ENCODE data around the gene ALOX12B. TPM values are rescaled to one million over a fixed set of nuclear protein-coding genes. Genes with fewer than 3 reads are reported as not detected.
A peak's percentile ranks its signal among the peaks of the same experiment; 100 is the strongest.

ALOX12B gene
- total RNA-seq, 1 experiment from 2014 or later: not detected

GRCh38 chr17:8122422-8122923 is 35.0 kb upstream of the ALOX12B start:
- no peak for DNase-seq (ENCODE audit: low read depth in 1 of 2, low spot score in 2 of 2)

GRCh38 chr17:8121681-8122421 is 34.3 kb upstream of the ALOX12B start:
- Histone ChIP-seq H3K36me3 (no peaks in the 10 kb centered on the region), H3K27me3 (replicated peaks) (peaks cover 22% of the 10 kb centered on the region), H3K9me3 (replicated peaks) (no peaks in the 10 kb centered on the region), H3K27ac (no peak overlapping the region), H3K4me3 (peak overlapping the region; percentile 45), H3K4me1 (replicated peaks) (peaks cover 54% of the 10 kb centered on the region)
- peak; percentile 72 to 74 for DNase-seq (ENCODE audit: low read depth in 1 of 2, low spot score in 2 of 2)

More at GRCh38 chr17:8122422-8122923, 35.0 kb upstream of the ALOX12B start:
- Histone ChIP-seq H3K4me3 (peak overlapping the region; percentile 45), H3K27ac (no peak overlapping the region), H3K4me1 (replicated peaks) (peaks cover 57% of the 10 kb centered on the region), H3K36me3 (no peaks in the 10 kb centered on the region), H3K9me3 (replicated peaks) (no peaks in the 10 kb centered on the region), H3K27me3 (replicated peaks) (peaks cover 22% of the 10 kb centered on the region)

DNA sequence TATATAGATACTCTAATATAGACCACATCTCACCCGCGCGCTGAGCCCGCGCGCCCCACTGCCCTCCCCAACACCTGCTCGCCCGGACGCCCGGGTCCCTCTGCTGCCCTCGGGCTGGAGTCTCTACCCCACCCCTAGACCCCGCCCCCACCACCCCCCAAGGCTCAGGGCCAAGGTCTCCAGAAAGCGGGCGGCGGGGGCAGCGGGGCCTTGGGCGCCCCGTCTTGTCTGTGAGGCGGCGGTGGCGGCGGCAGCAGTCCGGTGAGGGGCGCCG is 33.8 kb upstream of the ALOX12B start:
- Histone ChIP-seq H3K4me3 (peak overlapping the region; percentile 45), H3K27me3 (replicated peaks) (peaks cover 22% of the 10 kb centered on the region), H3K27ac (no peak overlapping the region), H3K4me1 (replicated peaks) (peaks cover 52% of the 10 kb centered on the region), H3K36me3 (no peaks in the 10 kb centered on the region), H3K9me3 (replicated peaks) (no peaks in the 10 kb centered on the region)
- no peak for DNase-seq (ENCODE audit: low read depth in 1 of 2, low spot score in 2 of 2)

DNA sequence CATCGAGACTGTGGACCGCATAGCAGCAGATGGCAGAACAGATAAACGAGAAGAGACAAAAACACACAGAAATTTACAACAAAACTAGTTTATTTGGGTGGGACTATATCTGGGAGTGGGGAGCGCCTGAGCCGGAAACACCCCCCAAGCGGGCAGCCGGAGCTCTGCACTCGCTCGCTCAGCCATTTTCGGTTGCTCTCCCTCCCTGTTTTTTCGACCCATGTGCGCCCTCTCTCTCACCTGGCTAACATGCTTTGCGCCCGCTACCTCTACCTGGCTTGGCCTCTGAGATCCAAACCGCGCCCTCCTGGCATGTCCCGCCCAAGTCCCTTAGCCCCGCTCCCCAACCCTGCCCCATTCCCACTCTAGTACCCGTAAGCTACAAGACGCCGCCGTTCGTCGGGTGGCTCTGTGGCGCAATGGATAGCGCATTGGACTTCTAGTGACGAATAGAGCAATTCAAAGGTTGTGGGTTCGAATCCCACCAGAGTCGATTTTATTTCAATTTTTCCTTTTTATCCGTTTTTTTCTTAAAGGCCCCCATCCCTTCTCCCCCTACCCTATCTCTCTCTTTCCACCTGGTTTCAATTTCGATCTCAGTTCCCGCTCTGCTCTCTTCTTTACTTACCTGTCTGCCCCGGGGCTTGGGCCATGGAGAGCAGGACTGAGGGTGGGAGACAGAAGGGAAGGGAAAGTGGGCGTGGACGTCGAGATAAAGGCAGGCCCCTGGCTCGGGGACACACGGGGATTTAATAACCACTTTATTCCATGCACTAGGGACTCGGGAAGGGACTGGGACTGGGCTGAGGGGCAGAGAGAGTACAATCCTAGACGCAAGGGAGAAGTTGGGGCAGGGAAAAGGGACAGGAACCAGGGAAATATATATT is 33.2 kb upstream of the ALOX12B start:
- no peak overlapping the region for H3K27ac ChIP-seq
- H3K36me3 ChIP-seq: no peaks in the 10 kb centered on the region
- no peaks in the 10 kb centered on the region for H3K9me3 ChIP-seq (replicated peaks)
- DNase-seq (ENCODE audit: low read depth in 1 of 2, low spot score in 2 of 2): peak; percentile 79 to 91
- peak overlapping the region; percentile 45 for H3K4me3 ChIP-seq
- H3K27me3 ChIP-seq (replicated peaks): peaks cover 23% of the 10 kb centered on the region
- peaks cover 52% of the 10 kb centered on the region for H3K4me1 ChIP-seq (replicated peaks)

DNA sequence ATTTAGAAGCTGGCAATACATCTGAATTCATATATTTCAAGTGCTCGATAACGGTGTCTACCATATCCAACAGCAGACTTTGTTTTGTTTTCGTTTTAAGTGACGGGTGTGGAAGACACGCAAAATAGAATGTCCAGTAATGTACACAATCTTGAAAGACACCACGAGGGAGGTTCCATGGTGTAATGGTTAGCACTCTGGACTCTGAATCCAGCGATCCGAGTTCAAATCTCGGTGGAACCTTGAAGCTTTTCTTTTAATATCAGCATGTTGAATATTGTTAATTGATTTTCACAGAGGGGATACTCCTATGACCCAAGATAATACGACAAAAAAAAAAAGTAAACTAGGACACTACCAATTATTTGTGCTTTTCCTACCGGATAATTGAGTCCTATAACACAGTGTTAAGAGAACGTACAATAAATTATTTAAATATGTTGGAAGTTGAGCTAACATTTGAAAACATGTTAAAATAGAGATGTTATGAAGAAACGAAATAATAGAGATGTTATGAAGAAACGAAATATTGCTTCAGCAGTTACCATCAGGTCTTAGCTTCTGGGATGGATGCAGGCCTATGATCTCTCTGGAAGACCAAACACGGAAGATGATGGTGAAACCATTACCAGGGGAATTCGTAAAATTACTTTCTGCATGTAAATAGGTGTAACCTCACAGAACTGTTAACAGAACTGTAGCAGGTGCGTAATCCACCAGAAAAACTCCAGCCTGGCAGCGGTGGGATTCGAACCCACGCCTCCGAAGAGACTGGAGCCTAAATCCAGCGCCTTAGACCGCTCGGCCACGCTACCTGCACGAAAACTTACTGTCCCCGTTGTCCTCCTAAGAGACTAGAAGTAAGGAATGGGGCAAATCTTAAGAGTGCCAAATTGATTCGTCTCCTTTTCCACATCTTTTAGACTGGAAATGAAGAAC is 32.3 kb upstream of the ALOX12B start:
- H3K9me3 ChIP-seq (replicated peaks): no peaks in the 10 kb centered on the region
- peaks cover 22% of the 10 kb centered on the region for H3K27me3 ChIP-seq (replicated peaks)
- DNase-seq (ENCODE audit: low read depth in 1 of 2, low spot score in 2 of 2): peak; percentile 87 to 96
- H3K4me1 ChIP-seq (replicated peaks): peaks cover 45% of the 10 kb centered on the region
- no peak overlapping the region for H3K27ac ChIP-seq
- H3K36me3 ChIP-seq: no peaks in the 10 kb centered on the region
- H3K4me3 ChIP-seq: peak overlapping the region; percentile 45

DNA sequence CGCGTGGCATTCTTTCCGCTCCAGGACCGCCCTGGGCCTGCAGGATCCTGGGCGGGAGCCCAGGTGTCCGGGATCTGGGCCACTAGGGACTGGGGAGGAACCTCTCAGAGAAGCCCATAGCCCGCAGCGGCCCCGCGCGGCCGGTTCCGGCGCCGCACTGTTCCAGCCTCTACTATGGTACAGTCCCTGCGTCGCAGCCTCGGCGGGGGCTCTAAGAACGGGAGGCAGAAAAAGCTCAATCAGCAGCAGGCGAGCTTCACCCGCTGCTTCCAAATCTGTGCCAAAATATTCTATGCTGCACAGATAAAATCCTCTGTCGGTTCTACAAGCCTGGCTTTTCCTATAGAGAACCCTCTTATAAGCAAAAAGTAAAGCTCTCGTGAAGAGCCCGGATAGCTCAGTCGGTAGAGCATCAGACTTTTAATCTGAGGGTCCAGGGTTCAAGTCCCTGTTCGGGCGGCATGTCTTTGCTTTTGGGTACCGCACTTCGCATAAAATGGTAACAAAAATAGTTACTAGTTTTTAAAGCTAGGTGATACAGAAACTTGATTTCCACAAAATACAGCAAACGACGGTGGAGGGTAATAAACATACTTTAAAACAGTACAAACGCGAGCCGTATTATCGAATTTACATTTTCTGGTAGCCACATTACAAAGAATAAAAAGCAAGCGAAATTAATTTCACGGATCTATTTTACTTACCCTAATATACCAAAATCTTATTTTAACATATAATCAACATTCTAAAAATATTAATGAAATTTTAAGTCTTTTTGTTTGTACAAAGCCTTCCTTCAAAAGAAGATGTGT is 31.5 kb upstream of the ALOX12B start:
- DNase-seq (ENCODE audit: low read depth in 1 of 2, low spot score in 2 of 2): peak; percentile 86 to 91
- peak overlapping the region; percentile 36 for H3K27ac ChIP-seq

DNA sequence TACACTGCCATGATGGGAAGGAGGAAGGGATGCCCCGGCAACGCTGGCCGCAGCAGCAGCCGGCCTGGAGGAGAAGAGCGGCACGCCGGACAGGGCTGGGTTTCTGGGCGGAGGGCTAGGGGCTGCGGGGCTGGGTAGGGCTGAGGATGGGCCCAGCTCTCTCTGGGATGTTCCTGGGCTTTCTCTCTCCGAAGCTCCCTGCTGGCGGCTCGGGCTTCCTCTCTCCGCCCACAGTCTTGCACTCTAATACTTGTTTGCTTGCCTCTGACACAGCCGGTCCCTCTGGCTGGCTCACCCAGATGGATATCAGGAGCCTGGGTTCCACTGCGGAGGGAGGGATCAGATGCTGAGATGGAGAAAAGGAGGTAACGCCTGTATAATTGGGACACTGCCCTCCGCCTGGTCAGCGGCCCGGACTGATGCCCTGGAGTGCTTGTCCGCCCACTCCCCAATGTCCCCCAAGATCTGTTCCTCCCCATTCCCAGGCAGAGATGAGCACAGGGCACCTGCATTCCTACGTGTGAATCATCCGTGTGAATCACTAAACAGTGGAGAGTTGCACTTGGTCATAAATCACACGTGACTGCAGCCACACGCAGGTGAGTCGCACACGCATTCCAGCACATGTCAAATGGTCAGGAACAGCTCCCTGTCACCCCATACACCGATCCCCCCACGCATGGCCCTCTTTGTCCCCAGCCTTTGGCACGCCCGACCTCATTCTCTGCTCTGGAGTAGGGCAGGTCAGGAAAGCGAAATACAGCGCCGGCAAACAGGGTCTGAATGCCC is 30.7 kb upstream of the ALOX12B start, which contains the start of gene ALOXE3:
TSS of gene ALOXE3 (minus strand) at position 535 of the 789 bp plus-strand sequence. CDS start at position 11, 524 bp downstream.
- H3K36me3 ChIP-seq: no peaks in the 10 kb centered on the region
- H3K27me3 ChIP-seq (replicated peaks): peaks cover 12% of the 10 kb centered on the region
- H3K4me1 ChIP-seq (replicated peaks): peaks cover 28% of the 10 kb centered on the region
- H3K9me3 ChIP-seq (replicated peaks): no peaks in the 10 kb centered on the region
- peak in 1 of 2 experiments; percentile 60 for DNase-seq (ENCODE audit: low read depth in 1 of 2, low spot score in 2 of 2)
- H3K27ac ChIP-seq: peak within 1 kb of the TSS; percentile 36
- peak within 1 kb of the TSS; percentile 39 for H3K4me3 ChIP-seq

More for the DNA sequence above, 31.5 kb upstream of the ALOX12B start:
- Histone ChIP-seq H3K9me3 (replicated peaks) (no peaks in the 10 kb centered on the region), H3K27me3 (replicated peaks) (peaks cover 16% of the 10 kb centered on the region), H3K36me3 (no peaks in the 10 kb centered on the region), H3K4me3 (peak overlapping the region; percentile 39), H3K4me1 (replicated peaks) (peaks cover 36% of the 10 kb centered on the region)

GRCh38 chr17:8117367-8117979 is 30.0 kb upstream of the ALOX12B start:
- H3K27me3 ChIP-seq (replicated peaks): peaks cover 16% of the 10 kb centered on the region
- H3K27ac ChIP-seq: no peak overlapping the region
- peaks cover 21% of the 10 kb centered on the region for H3K4me1 ChIP-seq (replicated peaks)
- DNase-seq (ENCODE audit: low read depth in 1 of 2, low spot score in 2 of 2): no peak
- peak overlapping the region; percentile 39 for H3K4me3 ChIP-seq
- H3K9me3 ChIP-seq (replicated peaks): no peaks in the 10 kb centered on the region
- no peaks in the 10 kb centered on the region for H3K36me3 ChIP-seq

DNA sequence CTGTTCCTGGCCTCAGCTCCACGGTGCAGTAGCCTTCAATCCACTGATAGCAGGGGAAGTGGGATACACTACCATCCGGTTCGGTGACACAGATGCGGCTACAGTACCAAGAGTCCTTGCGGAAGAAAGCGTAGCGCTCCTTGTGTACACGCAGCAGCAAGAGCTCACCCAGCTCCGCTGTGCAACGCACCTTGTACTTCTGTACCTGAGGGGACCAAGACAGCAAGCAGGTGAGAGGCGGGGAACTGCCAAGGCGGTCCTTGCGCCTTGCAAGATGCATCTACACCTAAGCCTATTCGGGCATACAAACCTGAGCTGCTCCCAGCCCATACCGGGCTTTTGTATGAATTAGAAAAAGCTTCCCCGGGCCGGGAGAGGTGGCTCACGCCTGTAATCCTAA is 29.3 kb upstream of the ALOX12B start:
- H3K4me1 ChIP-seq (replicated peaks): peaks cover 19% of the 10 kb centered on the region
- DNase-seq (ENCODE audit: low read depth in 1 of 2, low spot score in 2 of 2): no peak
- peaks cover 16% of the 10 kb centered on the region for H3K27me3 ChIP-seq (replicated peaks)
- H3K4me3 ChIP-seq: no peak overlapping the region
- no peaks in the 10 kb centered on the region for H3K9me3 ChIP-seq (replicated peaks)
- no peaks in the 10 kb centered on the region for H3K36me3 ChIP-seq
- H3K27ac ChIP-seq: no peak overlapping the region

GRCh38 chr17:8110907-8111306 is 23.4 kb upstream of the ALOX12B start:
- peaks cover 5% of the 10 kb centered on the region; the same call in 1 of the 2 replicates for H3K4me1 ChIP-seq (replicated peaks)
- no peaks in the 10 kb centered on the region for H3K9me3 ChIP-seq (replicated peaks)
- H3K27me3 ChIP-seq (replicated peaks): peaks cover 31% of the 10 kb centered on the region

DNA sequence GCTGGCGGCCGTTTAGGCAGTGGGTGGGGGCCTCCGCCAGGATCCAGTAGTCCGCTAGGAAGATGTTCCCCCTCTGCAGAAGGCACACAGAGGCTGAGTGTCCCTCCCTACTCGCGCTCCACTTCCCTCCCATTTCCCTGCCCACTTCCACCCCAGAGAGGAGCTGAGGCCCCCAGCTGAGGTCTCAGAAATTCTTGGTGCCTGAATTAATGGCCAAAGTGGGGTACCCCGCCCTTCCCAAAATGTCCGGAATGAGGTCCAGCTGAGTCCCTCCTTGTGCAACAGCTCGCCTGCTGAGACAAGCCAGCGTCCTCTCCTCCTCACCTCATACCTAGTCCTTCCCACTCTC is 22.9 kb upstream of the ALOX12B start:
- H3K4me3 ChIP-seq: no peak overlapping the region
- no peak overlapping the region for H3K27ac ChIP-seq
- no peaks in the 10 kb centered on the region for H3K9me3 ChIP-seq (replicated peaks)
- peaks cover 5% of the 10 kb centered on the region; the same call in 1 of the 2 replicates for H3K4me1 ChIP-seq (replicated peaks)
- no peaks in the 10 kb centered on the region for H3K36me3 ChIP-seq
- no peak for DNase-seq (ENCODE audit: low read depth in 1 of 2, low spot score in 2 of 2)
- peaks cover 28% of the 10 kb centered on the region for H3K27me3 ChIP-seq (replicated peaks)

More at GRCh38 chr17:8110907-8111306, 23.4 kb upstream of the ALOX12B start:
- H3K4me3 ChIP-seq: no peak overlapping the region
- no peak for DNase-seq (ENCODE audit: low read depth in 1 of 2, low spot score in 2 of 2)
- H3K27ac ChIP-seq: no peak overlapping the region
- H3K36me3 ChIP-seq: no peaks in the 10 kb centered on the region

All from SJSA1 (cell line).